ENCODE measurements around the gene LEKR1. TPM values are rescaled to one million over a fixed set of nuclear protein-coding genes. Genes with fewer than 3 reads are reported as not detected.

Gene LEKR1
- total RNA-seq, 1 experiment from 2014 or later, result 1.3 TPM

- intact Hi-C loops (cut with micrococcal nuclease), result loop anchor here (10.0 kb wide), 1 partner anchor 301 kb away; no protein-coding TSS in a partner anchor
- Mint-ChIP-seq H3K9me3 (ENCODE audit: unreplicated experiment) (no peaks in the 10 kb centered on the region), H3K4me3 (ENCODE audit: unreplicated experiment) (no peak overlapping the region), H3K27ac (ENCODE audit: low read depth, unreplicated experiment) (no peak overlapping the region), H3K27me3 (ENCODE audit: insufficient read depth, unreplicated experiment) (no peaks in the 10 kb centered on the region), H3K4me1 (ENCODE audit: insufficient read depth, unreplicated experiment) (peaks cover 49% of the 10 kb centered on the region), H3K36me3 (ENCODE audit: insufficient read depth, unreplicated experiment) (peaks cover 6% of the 10 kb centered on the region)
- ChIA-PET POLR2A (interaction anchor here (1.0 to 11.7 kb wide), 6 partner anchors 17 to 531 kb away, joined by 3 to 331 read pairs (median 86); partner anchors contain the start of genes CCNL1, SSR3 and TIPARP), CTCF (interaction anchor here (0.6 to 13.3 kb wide), 9 partner anchors 12 to 551 kb away, joined by 3 to 260 read pairs (median 4); partner anchors contain the start of gene TIPARP)
- TF ChIP-seq, protein P1, sequence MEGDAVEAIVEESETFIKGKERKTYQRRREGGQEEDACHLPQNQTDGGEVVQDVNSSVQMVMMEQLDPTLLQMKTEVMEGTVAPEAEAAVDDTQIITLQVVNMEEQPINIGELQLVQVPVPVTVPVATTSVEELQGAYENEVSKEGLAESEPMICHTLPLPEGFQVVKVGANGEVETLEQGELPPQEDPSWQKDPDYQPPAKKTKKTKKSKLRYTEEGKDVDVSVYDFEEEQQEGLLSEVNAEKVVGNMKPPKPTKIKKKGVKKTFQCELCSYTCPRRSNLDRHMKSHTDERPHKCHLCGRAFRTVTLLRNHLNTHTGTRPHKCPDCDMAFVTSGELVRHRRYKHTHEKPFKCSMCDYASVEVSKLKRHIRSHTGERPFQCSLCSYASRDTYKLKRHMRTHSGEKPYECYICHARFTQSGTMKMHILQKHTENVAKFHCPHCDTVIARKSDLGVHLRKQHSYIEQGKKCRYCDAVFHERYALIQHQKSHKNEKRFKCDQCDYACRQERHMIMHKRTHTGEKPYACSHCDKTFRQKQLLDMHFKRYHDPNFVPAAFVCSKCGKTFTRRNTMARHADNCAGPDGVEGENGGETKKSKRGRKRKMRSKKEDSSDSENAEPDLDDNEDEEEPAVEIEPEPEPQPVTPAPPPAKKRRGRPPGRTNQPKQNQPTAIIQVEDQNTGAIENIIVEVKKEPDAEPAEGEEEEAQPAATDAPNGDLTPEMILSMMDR (IDR thresholded peaks at IDR 0.05; ENCODE audit: unreplicated experiment), result no peak
- BruUV-seq (replicated peaks), result no TSS peak
- DNase-seq (ENCODE audit: unreplicated experiment), result no peak
Observed at GRCh38 chr3:157086060-157086750, 260.1 kb downstream of the LEKR1 start.

- Mint-ChIP-seq H3K9me3 (ENCODE audit: unreplicated experiment) (no peaks in the 10 kb centered on the region), H3K4me1 (ENCODE audit: insufficient read depth, unreplicated experiment) (peaks cover 44% of the 10 kb centered on the region), H3K4me3 (ENCODE audit: unreplicated experiment) (no peak overlapping the region), H3K27me3 (ENCODE audit: insufficient read depth, unreplicated experiment) (no peaks in the 10 kb centered on the region), H3K27ac (ENCODE audit: low read depth, unreplicated experiment) (no peak overlapping the region), H3K36me3 (ENCODE audit: insufficient read depth, unreplicated experiment) (peaks cover 6% of the 10 kb centered on the region)
- no TSS peak for BruUV-seq (replicated peaks)
- no peak for DNase-seq (ENCODE audit: unreplicated experiment)
- ChIA-PET CTCF (interaction anchor here (0.6 to 13.3 kb wide), 7 partner anchors 13 to 411 kb away, joined by 3 to 260 read pairs (median 6); partner anchors contain the start of gene TIPARP), POLR2A (interaction anchor here (1.0 to 11.7 kb wide), 8 partner anchors 16 to 532 kb away, joined by 3 to 331 read pairs (median 30); partner anchors contain the start of genes CCNL1, SSR3 and TIPARP)
- intact Hi-C loops (cut with micrococcal nuclease), result loop anchor here (10.0 kb wide), 1 partner anchor 302 kb away; no protein-coding TSS in a partner anchor
- TF ChIP-seq, protein P1 (IDR thresholded peaks at IDR 0.05; ENCODE audit: unreplicated experiment), result no peak
Observed at GRCh38 chr3:157086775-157087174, 260.6 kb downstream of the LEKR1 start.

GRCh38 chr3:157087373-157087772 is 261.2 kb downstream of the LEKR1 start:
- CTCF ChIA-PET, result interaction anchor here (0.6 to 13.3 kb wide), 8 partner anchors 12 to 604 kb away, joined by 3 to 260 read pairs (median 5); partner anchors contain the start of genes SSR3 and TIPARP
- TF ChIP-seq, protein P1 (IDR thresholded peaks at IDR 0.05; ENCODE audit: unreplicated experiment), result no peak
- peaks cover 6% of the 10 kb centered on the region for H3K36me3 Mint-ChIP-seq (ENCODE audit: insufficient read depth, unreplicated experiment)
- DNase-seq (ENCODE audit: unreplicated experiment), result no peak
- POLR2A ChIA-PET, result interaction anchor here (0.6 to 11.7 kb wide), 13 partner anchors 16 to 1234 kb away, joined by 3 to 331 read pairs (median 16); partner anchors contain the start of genes CCNL1, SLC33A1, SSR3 and TIPARP
- H3K4me1 Mint-ChIP-seq (ENCODE audit: insufficient read depth, unreplicated experiment), result peaks cover 38% of the 10 kb centered on the region
- peak overlapping the region; percentile 79 for H3K27ac Mint-ChIP-seq (ENCODE audit: low read depth, unreplicated experiment)
- H3K27me3 Mint-ChIP-seq (ENCODE audit: insufficient read depth, unreplicated experiment), result no peaks in the 10 kb centered on the region
- no peaks in the 10 kb centered on the region for H3K9me3 Mint-ChIP-seq (ENCODE audit: unreplicated experiment)
- H3K4me3 Mint-ChIP-seq (ENCODE audit: unreplicated experiment), result no peak overlapping the region
- intact Hi-C loops (cut with micrococcal nuclease), result loop anchor here (10.0 kb wide), 1 partner anchor 303 kb away; no protein-coding TSS in a partner anchor
- BruUV-seq (replicated peaks), result no TSS peak
